GM18507 (cell line): ENCODE data around the gene TRMT61A.

Experiments
- DNase-seq: peaks from one replicate; pipeline ENCODE4 v3.0.0; 2011; ENCODE audit warnings: low read depth; ENCODE audit not compliant: insufficient read length; ENCODE audit errors: extremely low spot score
- FAIRE-seq: peaks from 2 replicates; lab custom pipeline; 2011; peaks lifted over from hg19 to GRCh38; lab: Jason Lieb, UNC

The TRMT61A gene

DNA sequence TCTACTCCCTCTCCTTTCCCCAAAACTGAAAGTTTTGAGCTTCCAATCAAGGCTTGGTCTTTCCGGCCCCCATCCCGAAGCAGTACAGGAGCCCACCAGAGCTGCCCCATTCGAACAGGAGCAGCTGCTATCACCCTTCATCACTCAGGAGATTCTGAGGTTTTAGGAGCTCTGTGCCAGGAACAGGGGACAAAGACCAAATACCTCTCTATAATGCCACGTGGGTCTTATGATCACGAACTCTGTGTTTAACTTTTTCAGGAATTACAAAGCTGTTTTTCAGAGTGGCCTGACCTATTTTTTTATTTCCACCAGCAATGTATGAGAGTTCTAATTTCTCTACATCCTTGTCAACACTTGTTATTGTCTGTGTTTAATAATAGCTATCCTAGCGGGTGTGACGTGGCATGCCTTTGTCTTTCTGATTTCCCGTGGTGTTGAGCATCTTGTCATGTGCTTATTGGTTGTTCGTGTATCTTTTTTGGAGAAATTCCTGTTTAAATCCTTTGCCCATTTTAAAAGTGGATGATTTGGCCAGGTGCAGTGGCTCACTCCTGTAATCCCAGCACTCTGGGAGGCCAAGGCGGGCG, 55.4 kb downstream of the TRMT61A start:
- no peak for DNase-seq
- no peak for FAIRE-seq
